Measurements from ENCODE around the gene HSPA1A. TPM values are rescaled to one million over a fixed set of nuclear protein-coding genes. Genes with fewer than 3 reads are reported as not detected.
"Not testable (repeated sequence)": the region's sequence is repeated elsewhere in the genome, so short reads cannot be mapped to it uniquely, and the experiment has no call there.

HSPA1A gene
- total RNA-seq, 1 donor from 2014 or later = 117 TPM

DNA sequence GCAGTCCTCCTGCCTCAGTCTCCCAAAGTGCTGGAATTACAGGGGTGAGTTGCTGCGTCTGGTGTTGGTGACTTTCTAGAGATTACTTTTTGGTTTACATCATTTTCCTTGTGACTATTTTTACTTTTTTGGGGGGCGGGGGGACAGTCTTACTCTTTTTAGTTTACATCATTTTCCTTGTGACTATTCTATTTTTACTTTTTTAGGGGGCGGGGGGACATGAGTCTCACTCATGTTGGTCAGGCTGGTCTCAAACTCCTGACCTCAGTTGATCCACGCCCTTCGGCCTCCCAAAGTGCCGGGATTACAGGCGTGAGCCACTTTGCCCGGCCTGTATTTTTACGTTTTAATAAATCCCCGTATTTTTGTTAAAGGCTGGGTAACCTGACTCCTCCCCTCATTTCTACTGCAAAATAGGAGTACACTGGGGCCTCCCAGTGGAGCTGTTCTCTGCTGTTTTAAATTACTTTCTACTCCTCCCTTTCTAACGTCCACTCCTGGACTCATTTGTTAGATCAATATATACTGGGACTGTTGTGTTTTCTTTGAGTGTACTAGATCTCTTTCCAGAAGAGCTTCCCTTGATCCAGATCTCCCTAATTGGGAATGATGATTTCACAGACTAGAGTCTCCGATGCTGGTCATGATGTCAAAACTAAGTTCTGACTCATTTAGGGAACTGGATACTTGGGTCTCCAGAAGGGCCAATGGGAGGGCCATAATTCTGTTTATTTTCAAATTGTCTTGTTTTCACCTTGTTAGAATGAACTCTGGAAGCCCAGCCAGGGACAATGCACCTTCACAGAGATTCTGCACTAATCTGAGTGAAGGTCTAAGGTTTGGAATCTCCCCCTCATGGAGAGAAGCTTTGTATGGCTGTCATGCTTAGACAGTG, 21.4 kb downstream of the HSPA1A start:
- DNase-seq = no peak

DNA sequence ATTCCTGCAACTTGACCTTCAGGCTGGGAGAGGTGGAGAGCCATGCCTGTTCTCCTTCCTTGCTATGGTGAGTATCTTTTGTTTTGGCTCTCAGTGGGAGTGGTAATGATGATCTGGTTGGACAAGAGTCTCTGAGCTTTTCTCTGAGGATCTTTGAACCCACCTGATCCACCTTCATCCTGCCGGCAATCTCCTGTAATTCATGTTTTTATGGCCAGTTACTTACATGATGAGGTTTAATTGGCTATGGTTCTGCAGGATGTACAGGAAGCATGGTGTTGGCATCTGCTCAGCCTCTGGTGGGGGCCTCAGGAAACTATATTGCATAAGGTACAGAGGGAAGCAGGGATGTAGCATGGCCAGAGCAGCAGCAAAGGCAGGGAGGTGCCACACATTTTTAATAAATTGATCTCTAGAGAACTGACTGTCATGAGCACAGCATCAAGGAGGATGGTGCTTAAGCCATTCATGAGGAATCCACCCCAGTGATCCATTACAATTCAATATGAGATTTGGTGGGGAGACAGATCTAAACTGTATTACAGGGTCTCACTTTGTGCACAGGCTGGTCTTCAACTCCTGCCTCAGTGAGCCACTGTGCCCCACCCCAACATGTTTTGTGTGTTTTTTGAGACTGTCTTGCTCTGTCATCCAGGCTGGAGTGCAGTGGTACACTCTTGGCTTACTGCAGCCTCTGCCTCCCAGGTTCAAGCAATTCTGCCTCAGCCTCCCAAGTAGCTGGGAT, 22.2 kb downstream of the HSPA1A start:
- DNase-seq = no peak

DNA sequence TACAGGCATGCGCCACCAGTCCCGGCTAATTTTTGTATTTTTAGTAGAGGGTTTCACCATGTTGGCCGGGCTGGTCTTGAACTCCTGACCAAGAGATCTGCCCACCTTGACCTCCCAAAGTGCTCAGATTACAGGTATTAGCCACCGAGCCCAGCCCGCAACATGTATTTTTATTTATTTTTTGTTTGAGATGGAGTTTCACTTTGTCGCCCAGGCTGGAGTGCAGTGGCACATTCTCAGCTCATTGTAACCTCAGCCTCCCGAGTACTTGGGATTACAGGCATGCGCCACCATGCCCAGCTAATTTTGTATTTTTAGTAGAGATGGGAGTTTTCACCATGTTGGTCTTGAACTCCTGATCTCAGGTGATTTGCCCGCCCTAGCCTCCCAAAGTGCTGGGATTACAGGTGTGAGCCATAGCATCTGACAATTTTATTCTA, 22.8 kb downstream of the HSPA1A start:
- not testable (repeated sequence) for DNase-seq

DNA sequence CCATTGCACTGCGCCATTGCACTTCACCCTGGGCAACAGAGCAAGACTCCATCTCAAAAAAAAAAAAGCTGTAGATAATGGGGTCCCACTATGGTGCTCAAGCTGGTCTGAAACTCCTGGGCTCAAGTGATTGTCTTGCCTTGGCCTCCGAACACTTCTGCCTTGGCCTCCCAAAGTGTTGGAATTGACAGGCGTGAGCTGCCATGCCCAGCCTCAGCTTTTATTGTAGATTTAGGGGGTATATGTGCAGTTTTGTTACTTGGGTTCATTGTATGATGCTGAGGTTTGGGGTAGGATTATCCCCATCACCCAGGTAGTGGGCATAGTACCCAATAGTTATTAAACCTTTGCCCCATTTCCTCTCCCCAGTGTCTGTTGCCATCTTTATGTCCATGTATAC, 23.6 kb downstream of the HSPA1A start:
- DNase-seq = no peak

DNA sequence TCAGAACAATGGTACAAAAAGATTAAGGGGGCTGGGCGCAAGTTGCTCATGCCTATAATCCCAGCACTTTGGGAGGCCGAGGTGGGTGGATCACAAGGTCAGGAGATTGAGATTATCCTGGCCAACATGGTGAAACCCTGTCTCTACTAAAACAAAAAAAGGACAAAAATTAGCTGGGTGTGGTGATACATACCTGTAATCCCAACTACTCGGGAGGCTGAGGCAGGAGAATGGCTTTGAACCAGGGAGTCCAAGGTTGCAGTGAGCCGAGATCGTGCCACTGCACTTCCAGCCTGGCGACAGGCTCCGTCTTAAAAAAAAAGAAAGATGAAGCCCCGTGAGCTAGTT, 24.4 kb downstream of the HSPA1A start:
- DNase-seq = not testable (repeated sequence)

DNA sequence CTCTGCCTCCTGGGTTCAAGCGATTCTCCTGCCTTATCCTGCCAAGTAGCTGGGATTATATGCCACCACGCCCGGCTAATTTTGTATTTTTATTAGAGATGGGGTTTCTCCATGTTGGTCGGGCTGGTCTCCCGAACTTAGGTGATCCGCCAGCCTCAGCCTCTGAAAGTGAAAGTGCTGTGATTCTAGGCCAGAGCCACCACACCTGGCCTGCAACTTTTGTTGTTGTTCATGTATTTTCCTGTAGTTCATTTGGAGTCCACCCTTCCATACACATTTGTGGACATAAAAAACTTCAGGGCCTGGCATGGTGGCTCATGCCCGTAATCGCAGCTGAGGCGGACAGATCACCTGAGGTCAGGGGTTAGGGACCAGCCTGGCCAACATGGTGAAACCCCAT, 26.7 kb downstream of the HSPA1A start:
- DNase-seq = no peak

DNA sequence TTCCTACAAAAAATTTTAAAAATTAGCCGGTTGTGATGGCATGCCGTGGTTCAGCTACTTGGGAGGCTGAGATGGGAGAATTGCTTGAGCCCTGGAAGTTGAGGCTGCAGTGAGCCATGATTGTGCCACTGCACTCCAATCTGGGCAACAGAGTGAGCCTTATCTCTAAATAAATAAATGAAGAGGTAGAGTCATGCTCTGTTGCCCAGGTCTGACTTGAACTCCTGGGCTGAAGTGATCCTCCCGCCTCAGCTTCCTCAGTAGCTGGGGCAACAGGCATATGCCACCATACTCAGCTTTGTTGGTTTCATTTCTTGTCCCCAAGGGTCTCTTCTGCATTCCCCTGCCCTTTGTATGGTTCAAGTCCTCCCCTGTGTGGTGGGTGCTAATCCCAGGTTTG, 29.2 kb downstream of the HSPA1A start:
- no peak for DNase-seq

DNA sequence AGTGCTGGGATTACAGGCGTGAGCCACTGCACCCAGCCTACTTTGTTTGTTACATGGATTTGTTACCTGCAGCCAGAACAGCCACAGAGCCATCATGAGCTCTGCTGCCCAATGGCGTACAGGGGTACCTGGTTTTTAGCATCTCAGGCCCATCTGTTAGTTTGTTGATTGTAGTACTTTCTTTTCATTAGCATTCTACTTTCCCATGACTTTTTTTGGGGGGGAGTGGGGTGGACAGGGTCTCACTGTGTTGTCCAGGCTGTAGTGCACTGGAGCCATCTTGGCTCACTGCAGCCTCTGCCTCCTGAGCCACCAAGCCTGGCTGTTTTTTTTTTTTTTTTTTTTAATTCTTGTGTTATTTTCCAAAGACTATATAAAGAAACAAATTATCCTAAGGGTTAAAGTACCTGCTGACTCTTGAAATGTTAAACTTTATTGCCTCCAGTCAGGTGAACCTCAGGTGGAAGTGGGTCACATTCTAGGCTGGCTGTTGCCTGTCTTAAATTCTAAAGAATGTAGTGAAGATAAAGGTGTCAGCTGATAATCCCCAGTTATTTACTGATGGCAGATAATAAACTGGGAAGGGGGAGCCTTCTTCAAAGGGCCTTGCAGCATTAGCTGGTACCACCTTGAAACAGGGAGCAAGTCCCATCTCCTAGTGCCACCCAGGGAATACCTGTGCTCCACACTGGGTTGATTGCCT, 32.1 kb downstream of the HSPA1A start:
- no peak for DNase-seq

DNA sequence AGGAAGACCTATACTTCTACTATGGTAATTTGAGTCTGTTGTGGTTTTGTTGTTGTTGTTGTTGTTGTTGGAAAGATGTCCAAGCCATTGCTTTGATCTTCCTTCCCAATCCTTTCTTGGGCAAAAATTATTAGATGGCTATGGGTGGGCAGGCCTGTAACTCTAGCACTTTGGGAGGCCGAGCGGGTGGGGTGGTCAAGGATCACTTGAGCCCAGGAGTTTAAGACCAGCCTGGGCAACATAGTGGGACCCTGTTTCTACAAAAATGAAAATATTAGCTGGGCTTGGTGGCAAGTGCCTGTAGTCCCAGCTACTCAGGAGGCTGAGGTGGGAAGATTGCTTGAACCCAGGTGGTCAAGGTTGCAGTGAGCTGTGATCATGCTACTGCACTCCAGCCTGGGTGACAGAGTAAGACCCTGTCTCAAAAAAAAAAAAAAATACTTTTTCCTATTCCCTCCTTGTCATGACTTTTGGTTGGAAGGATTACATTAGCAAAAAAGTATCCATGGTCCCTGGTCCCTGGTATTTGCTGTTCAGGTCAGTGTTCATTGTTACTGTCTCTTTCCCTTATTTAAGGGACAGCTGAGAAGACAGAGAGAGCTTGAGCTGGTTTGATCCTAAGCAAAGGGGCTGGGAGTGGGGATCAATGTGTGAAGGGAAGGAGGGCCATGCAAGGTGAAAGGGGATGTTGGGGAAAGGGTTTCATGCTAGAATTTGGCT, 35.6 kb downstream of the HSPA1A start:
- no peak for DNase-seq

DNA sequence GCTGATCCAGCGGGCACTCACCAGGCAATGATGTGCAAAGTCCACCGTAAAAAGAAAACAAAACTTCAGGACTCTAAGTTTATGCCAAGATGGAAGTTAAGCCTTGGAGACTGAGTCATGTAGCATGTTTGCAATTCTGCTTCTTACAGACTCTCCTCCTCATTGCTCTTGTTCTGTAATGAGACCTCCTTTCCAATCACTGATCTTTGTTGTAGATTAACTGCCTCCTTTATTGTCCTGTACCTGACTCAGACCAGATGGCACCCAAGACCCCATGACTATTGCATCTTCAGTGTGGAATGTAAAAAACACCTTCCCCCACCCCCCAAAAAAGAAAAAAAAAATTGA, 36.1 kb downstream of the HSPA1A start:
- DNase-seq = no peak

DNA sequence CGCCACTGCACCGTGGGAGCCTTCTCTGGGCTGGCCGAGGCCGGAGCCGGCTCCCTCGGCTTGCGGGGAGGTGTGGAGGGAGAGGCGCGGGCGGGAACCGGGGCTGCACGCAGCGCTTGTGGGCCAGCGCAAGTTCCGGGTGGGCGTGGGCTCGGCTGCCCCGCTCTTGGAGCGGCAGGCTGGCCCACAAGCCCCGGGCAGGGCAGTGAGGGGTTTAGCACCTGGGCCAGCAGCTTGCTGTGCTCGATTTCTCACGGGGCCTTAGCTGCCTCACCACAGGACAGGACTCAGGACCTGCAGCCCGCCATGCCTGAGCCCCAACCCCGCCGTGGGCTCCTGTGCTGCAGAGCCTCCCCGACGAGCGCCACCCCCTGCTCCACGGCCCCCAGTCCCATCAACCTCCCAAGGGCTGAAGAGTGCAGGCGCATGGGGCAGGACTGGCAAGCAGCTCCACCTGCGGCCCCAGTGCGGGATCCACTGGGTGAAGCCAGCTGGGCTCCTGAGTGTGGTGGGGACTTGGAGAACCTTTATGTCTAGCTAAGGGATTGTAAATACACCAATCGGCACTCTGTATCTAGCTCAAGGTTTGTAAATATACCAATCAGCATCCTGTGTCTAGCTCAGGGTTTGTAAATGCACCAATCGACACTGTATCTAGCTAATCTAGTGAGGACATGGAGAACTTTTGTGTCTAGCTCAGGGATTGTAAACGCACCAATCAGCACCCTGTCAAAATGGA, 36.8 kb downstream of the HSPA1A start:
- not testable (repeated sequence) for DNase-seq

DNA sequence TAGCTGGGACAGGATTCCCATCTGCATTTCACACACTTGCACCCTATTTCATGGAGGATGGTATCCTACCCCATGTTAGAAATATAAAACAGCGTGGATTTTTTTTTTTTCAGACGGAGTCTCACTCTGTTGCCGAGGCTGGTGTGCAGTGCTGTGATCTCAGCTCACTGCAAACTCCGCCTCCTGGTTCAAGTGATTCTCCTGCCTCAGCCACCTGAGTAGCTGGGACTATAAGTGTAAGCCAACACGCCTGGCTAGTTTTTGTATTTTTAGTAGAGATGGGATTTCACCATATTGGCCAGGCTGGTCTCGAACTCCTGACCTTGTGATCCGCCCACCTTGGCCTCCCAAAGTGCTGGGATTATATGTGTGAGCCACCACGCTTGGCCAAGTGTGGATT, 42.4 kb downstream of the HSPA1A start:
- not testable (repeated sequence) for DNase-seq

DNA sequence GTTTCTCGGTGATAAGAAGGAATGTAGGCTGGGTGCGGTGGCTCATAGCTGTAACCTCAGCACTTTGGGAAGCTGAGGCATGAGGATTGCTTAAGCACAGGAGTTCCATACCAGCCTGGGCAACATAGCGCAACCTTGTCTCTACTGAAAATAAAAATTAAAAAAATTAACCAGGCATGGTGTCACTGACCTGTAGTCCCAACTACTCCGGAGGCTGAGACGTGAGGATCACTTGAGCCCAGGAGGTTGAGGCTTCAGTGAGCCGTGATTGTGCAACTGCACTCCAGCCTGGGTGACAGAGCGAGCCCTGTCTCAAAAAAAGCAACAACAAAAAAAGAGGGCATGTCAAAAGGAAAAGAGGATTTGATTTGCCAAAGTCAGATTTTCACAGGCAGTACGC, 43.4 kb downstream of the HSPA1A start:
- no peak for DNase-seq

DNA sequence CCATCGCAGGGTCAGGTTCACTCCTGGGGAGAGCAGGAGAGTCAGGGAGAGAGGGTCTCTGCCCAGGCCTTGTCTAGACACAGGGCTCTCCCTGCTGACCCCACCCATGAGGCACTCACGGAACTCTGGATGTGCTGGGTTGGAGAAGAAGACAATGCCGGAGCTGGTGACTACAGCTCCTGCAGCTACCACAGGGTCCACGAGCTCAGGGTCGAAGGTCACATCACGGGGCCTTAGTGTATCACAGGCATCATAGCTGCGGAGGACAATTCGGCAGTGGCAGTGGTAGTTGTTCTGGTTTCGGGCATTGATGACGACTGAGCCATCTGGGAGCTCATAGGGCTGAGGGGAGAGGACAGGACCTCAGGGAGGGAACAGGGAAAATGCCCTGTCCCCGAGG, 44.6 kb downstream of the HSPA1A start:
- DNase-seq = no peak

DNA sequence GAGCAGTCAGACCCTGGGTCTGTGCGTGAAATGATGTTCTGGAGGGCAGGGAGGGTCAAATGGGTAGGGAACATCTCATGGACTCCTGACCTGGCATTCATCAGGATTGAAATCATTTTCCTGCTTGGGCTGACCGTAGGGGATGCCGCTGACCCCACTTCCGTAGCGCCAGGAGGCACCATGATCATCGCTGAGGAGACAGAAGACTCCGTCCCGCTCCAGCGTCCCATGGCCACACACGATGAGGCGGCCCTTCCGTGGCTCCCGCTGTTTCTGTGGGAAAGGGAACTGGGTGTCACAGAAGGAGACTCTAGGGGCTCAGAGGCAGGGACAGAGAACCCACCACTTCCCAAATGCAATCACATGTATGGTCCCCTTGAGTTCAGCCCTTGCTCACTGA, 45.0 kb downstream of the HSPA1A start:
- DNase-seq = no peak

DNA sequence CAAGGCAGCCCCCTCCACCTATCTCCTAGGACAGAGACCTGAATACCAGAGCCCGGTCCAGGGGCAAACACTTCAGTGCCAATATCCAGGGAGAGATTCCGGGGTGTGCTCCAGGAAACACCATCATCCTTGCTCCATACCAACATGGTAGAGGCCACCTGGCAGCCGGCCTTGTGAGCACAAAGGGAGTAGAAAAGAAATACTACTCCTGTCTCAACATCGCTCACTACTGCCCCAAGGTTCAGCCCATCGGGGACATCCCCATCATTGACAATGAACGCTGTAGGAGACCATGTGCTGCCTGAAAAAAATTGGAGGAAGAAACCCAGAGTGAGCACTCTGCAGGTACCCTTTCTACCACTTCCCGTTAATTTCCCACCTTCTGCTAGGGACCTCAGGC, 45.8 kb downstream of the HSPA1A start:
- no peak for DNase-seq

DNA sequence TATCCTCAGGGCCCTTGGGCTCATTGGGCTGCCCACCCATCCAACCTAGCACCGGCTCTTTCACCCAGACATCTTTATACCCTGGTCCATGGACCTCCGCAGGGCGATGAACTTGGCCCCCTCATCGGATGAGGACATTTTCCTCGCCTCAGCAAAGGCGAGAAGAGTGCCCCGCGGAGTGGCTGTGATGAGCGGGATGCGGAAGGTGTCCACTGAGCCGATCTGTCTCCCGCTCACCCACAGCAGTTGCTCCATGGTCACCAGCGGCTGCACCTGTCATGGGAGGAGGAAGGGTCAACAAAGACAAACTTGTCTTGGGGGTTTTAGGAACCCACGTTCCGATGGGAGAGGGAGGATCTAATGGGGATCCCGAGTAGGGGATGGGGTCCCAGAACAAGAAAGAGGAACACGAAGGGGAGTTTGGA, 46.6 kb downstream of the HSPA1A start:
- DNase-seq = no peak

DNA sequence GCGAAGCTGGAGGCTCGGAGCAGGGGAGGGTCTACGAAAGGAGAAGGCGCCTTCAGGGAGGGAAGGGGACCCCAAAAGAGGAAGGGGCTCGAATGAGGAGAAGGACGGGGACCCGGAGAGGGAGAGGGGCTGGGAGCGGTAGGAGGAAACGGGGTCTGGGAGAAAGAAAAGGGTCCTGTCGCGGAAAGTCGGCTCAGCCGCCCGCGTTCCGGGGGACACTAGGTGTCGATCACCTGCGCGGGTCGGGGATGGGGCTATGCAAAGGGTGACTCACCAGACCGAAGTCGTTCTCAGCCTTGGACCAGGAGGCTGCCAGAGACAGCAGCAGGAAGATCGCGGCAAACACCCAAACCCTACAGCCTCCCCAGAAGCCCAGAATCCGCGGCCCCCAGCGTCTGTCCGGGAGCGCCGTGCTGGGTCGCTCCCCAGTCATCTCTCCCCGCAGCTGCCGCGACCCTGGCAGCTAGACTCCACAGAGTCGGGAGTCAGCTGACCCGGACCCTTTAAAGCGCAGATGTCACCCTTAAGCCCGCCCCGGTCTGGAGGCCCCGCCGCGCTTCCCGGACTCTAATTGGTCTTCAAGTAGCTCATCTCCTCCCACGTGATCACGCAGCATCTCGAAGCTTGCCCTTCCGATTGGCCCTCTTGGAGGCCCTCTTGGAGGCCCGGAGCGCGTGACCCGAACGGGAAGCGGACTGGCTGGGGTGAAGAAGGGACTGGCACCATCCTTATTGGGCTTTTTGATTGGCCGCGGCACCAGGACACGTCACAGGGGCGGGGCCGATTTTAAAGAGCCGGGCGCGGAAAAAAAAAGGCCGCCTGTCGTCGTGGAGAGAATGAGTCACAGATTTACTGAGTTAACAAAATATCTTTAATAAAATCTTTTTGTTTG, 47.2 kb downstream of the HSPA1A start, which contains the start of gene NEU1:
Gene NEU1 (minus strand): TSS at position 478 of the 892 bp plus-strand sequence. CDS start 45 bp downstream, at position 433.
- peak; percentile 100 for DNase-seq

DNA sequence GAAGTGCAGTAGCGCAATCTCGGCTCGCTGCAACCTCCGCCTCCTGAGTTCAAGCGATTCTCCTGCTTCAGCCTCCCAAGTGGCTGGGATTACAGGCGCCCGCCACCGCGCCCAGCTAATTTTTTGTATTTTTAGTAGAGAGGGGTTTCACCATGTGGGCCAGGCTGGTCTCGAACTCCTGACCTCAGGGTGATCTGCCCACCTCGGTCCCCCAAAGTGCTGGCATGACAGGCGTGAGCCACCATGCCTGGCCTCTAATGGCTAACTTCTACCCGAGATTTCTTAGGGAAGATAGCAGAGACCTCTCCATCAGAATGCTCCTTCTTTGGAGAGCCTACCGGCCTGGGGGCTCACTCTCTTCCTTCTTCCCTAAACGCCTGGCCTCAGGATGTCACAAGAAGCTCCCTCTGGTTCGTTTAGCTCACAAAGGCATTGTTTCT, 48.8 kb downstream of the HSPA1A start:
- DNase-seq = not testable (repeated sequence)

DNA sequence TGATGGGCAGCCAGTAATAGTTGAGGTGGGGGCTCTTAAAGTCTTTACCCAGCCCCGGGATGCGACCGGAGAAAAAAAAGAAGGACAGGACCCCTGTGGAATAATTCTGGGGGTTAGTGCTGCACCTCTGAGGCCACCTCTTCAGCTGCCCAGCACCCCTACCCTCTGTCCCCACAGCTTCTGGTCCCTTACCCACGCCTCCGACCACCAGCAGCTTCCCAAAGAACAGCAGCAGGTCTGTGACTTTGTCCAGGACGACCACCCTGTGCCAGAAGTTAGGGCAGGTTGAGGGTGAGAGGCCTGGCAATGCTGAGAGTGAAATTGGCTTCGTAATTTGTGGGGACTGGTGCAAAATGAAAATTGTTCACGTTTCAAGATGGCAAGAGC, 49.5 kb downstream of the HSPA1A start:
- no peak for DNase-seq
